Spleen (tissue), 7 donors: ENCODE results near the gene CEND1.

Experiments used
- CTCF ChIP-seq, 11 experiments: fragments of 200-600 bp in 7 of 11; fragments of 450-650 bp in 4 of 11; sonication (generic) in 4 of 11; IDR thresholded peaks in 8 of 11; conservative IDR thresholded peaks in 3 of 11; 1 replicate in 7 of 11; 2 replicates in 4 of 11; pipeline versions ENCODE4 v1.4.0 to v1.8.0; 2016 to 2021; ENCODE audit warnings: antibody characterized with exemption in 11 of 11, inconsistent platforms in 4 of 11, mild to moderate bottlenecking in 1 of 11
- POLR2A ChIP-seq, 3 donors: fragments of 450-650 bp; IDR thresholded peaks; one replicate each; pipeline ENCODE4 v1.5.1; 2017; ENCODE audit warnings: antibody characterized with exemption in 3 of 3, mild to moderate bottlenecking in 1 of 3
- donor health status: DM: no; HTN: no; CAD: no; lungs with moderate emphysema.
- donor health status: DM: no; HTN: no; CAD: no.
- donor health status: DM: no; HTN: no; CAD: no.

DNA sequence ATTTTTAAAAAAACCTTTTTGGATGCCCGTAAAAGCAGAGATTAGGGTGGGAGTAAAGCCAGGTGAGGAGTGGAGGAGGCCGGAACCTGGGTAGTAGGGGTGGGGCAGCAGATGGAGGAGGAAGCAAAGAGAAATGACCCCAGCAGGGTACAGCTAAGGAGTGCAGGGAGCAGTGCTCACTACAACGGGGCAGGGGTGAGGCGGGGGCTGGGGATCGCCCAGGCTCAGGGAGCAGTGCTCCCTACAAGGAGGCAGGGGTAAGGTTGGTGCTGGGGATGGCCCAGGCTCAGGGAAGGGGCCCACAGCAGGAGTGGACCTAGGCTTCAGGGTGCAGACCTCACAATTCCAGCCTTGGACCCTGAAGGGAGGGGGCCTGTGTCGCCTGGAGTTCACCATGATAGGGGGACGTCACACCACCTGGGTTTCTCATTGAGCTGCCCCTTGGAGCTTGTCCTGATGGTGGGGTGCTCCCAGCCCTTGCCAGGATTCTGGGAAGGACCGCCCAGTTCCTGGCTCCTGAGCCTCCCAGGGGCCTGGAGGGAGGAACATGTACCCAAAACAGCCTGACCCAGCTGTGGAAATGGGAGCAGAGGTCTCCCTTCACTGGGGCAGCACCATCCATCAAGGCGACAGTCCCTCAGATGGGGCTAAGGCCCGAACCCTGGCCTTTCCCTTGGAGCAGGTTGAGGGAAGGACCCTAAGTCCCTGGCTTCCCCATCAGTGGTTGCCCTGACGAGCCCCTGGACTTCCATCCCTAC lies 26.0 kb upstream of the CEND1 start:
- TF ChIP-seq CTCF (IDR thresholded peaks at IDR 0.05 in 8 of 11, conservative IDR thresholded peaks at IDR 0.05 in 3 of 11) = no peak
- no peak for TF ChIP-seq POLR2A (IDR thresholded peaks at IDR 0.05)
